Measurements from ENCODE around the gene NUAK2.

DNA sequence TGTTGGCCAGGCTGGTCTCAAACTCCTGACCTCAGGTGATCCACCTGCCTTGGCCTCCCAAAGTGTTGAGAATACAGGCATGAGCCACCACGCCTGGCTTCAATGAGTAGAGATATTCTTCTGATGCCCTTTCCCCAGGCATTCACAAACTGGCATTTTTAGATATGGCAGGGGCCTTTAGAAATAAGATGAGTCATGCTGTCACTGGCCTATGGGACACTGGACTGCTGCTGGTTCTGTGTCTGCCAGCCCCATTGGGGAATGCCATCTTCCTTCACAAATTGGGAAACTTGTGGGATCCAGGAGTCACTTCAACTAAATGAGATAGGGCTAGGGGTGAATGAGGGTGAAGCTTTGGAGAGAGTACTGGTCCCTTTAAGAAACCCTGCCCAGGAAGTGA, 19.1 kb upstream of the NUAK2 start:
- TF ChIP-seq, protein P1, sequence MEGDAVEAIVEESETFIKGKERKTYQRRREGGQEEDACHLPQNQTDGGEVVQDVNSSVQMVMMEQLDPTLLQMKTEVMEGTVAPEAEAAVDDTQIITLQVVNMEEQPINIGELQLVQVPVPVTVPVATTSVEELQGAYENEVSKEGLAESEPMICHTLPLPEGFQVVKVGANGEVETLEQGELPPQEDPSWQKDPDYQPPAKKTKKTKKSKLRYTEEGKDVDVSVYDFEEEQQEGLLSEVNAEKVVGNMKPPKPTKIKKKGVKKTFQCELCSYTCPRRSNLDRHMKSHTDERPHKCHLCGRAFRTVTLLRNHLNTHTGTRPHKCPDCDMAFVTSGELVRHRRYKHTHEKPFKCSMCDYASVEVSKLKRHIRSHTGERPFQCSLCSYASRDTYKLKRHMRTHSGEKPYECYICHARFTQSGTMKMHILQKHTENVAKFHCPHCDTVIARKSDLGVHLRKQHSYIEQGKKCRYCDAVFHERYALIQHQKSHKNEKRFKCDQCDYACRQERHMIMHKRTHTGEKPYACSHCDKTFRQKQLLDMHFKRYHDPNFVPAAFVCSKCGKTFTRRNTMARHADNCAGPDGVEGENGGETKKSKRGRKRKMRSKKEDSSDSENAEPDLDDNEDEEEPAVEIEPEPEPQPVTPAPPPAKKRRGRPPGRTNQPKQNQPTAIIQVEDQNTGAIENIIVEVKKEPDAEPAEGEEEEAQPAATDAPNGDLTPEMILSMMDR (IDR thresholded peaks at IDR 0.05), result no peak
- TF ChIP-seq POLR2A (IDR thresholded peaks at IDR 0.05; ENCODE audit: low read depth) (no peak), EP300 (IDR thresholded peaks at IDR 0.05) (no peak)

Measured in esophagus muscularis mucosa (tissue), 4 donors.